GM21423 (cell line): ENCODE data around the gene KLK7.
"Not testable (repeated sequence)": the region's sequence is repeated elsewhere in the genome, so short reads cannot be mapped to it uniquely, and the experiment has no call there.

Experiments used
- ATAC-seq: cut with Tn5 transposase; IDR thresholded peaks from one replicate; pipeline ENCODE4 v1.9.1; 2021; ENCODE audit warnings: mild to moderate bottlenecking, moderate library complexity; ENCODE audit not compliant: unreplicated experiment

KLK7 gene

GRCh38 chr19:51012661-51013190, 29.0 kb upstream of the KLK7 start:
- ATAC-seq: no peak

- ATAC-seq: no peak
These were observed 26.5 kb upstream of the KLK7 start for GRCh38 chr19:51010066-51010795.

GRCh38 chr19:51009061-51009891, 25.6 kb upstream of the KLK7 start:
- ATAC-seq: no peak

- ATAC-seq: no peak
These were observed 23.8 kb upstream of the KLK7 start for GRCh38 chr19:51007488-51007887.

GRCh38 chr19:51006406-51006805, 22.7 kb upstream of the KLK7 start:
- no peak for ATAC-seq

GRCh38 chr19:51005248-51005647, 21.5 kb upstream of the KLK7 start:
- ATAC-seq: no peak

- no peak for ATAC-seq
These were observed 19.6 kb upstream of the KLK7 start for GRCh38 chr19:51003316-51003715.

GRCh38 chr19:51002542-51003311, 19.0 kb upstream of the KLK7 start:
- ATAC-seq: no peak

GRCh38 chr19:51002089-51002532, 18.4 kb upstream of the KLK7 start:
- no peak for ATAC-seq

GRCh38 chr19:51001515-51001914, 17.8 kb upstream of the KLK7 start, which contains the start of gene KLK8:
TSS of gene KLK8 (minus strand) at chr19:51001604. CDS start at chr19:51001167, 437 bp downstream.
- no peak for ATAC-seq

GRCh38 chr19:51000981-51001380, 17.3 kb upstream of the KLK7 start:
- no peak for ATAC-seq

GRCh38 chr19:51000426-51000825, 16.7 kb upstream of the KLK7 start:
- no peak for ATAC-seq

- ATAC-seq: no peak
These were observed 15.0 kb upstream of the KLK7 start for GRCh38 chr19:50998686-50999085.

GRCh38 chr19:50998061-50998460, 14.3 kb upstream of the KLK7 start:
- no peak for ATAC-seq

GRCh38 chr19:50994129-50994528, 10.4 kb upstream of the KLK7 start:
- ATAC-seq: no peak

GRCh38 chr19:50992666-50993035, 8.9 kb upstream of the KLK7 start:
- ATAC-seq: no peak

- not testable (repeated sequence) for ATAC-seq
These were observed 699 bp upstream of the KLK7 start for GRCh38 chr19:50984416-50984815.

GRCh38 chr19:50982186-50982585, 1.5 kb downstream of the KLK7 start:
- ATAC-seq: no peak

GRCh38 chr19:50981587-50982146, 2.0 kb downstream of the KLK7 start:
- no peak for ATAC-seq

- no peak for ATAC-seq
These were observed 3.5 kb downstream of the KLK7 start for GRCh38 chr19:50980208-50980607.

- no peak for ATAC-seq
These were observed 4.0 kb downstream of the KLK7 start for GRCh38 chr19:50979758-50980157.
